Activated CD4-positive, alpha-beta memory T cell treated with anti-CD3 and anti-CD28 coated beads, Interleukin-2, amount 10 ng/mL, durations not matched to agents 7 days and 5 days (primary cell): ENCODE measurements around the gene LYSMD2. TPM values are rescaled to one million over a fixed set of nuclear protein-coding genes. Genes with fewer than 3 reads are reported as not detected.

ENCODE experiments used
- CTCF ChIA-PET: fragments of 350-600 bp; sonication (Branson Sonifier 250); formaldehyde crosslinking; loops from one replicate; lab custom pipeline; 2021; ENCODE audit warnings: antibody characterized with exemption, inconsistent platforms; lab: Charles Lee
- POLR2A ChIA-PET: fragments of 350-600 bp; sonication (Branson Sonifier 250); formaldehyde crosslinking; loops from one replicate; lab custom pipeline; 2021; ENCODE audit warnings: antibody characterized with exemption; lab: Charles Lee
- DNase-seq: peaks from one replicate; pipeline ENCODE4 v3.0.0-alpha.2; 2020
- H3K27ac Mint-ChIP-seq: one replicate; pipeline ENCODE4 v1.8.0; 2021; ENCODE audit warnings: mild to moderate bottlenecking, mixed read lengths
- H3K27me3 Mint-ChIP-seq: one replicate; pipeline ENCODE4 v1.8.0; 2021; ENCODE audit warnings: mixed read lengths
- H3K36me3 Mint-ChIP-seq: one replicate; pipeline ENCODE4 v1.8.0; 2021; ENCODE audit warnings: low read depth, mixed read lengths
- H3K4me1 Mint-ChIP-seq: one replicate; pipeline ENCODE4 v1.8.0; 2021; ENCODE audit warnings: mixed read lengths
- H3K4me3 Mint-ChIP-seq: one replicate; pipeline ENCODE4 v1.8.0; 2021; ENCODE audit warnings: mild to moderate bottlenecking, mixed read lengths
- H3K9me3 Mint-ChIP-seq: one replicate; pipeline ENCODE4 v1.8.0; 2021; ENCODE audit warnings: mixed read lengths
- total RNA-seq, 2 experiments: library from RNA; stranded (reverse); gene quantifications; one replicate each; pipeline ENCODE4 v1.2.3, GENCODE V29; 2021

LYSMD2 gene
- total RNA-seq, 2 experiments from 2014 or later: 14.8 to 14.9 TPM

- no peak overlapping the region for H3K4me3 Mint-ChIP-seq
- H3K36me3 Mint-ChIP-seq: peaks cover 10% of the 10 kb centered on the region
- no peaks in the 10 kb centered on the region for H3K27me3 Mint-ChIP-seq
- ChIA-PET POLR2A (no interaction called here), CTCF (interaction anchor here (0.5 to 0.6 kb wide), 2 partner anchors 16 to 82 kb away, joined by 3 read pairs; no protein-coding TSS in a partner anchor)
- peaks cover 30% of the 10 kb centered on the region for H3K4me1 Mint-ChIP-seq
- no peak for DNase-seq
- no peak overlapping the region for H3K27ac Mint-ChIP-seq
- no peaks in the 10 kb centered on the region for H3K9me3 Mint-ChIP-seq
Measured at GRCh38 chr15:51727141-51727897, 10.1 kb downstream of the LYSMD2 start.

- H3K27ac Mint-ChIP-seq: no peak overlapping the region
- H3K9me3 Mint-ChIP-seq: no peaks in the 10 kb centered on the region
- peaks cover 17% of the 10 kb centered on the region for H3K36me3 Mint-ChIP-seq
- no peak for DNase-seq
- no peaks in the 10 kb centered on the region for H3K27me3 Mint-ChIP-seq
- ChIA-PET POLR2A (no interaction called here), CTCF (interaction anchor here (0.5 to 0.6 kb wide), 2 partner anchors 16 to 81 kb away, joined by 3 read pairs; no protein-coding TSS in a partner anchor)
- peaks cover 25% of the 10 kb centered on the region for H3K4me1 Mint-ChIP-seq
- no peak overlapping the region for H3K4me3 Mint-ChIP-seq
Measured at GRCh38 chr15:51726302-51727073, 11.0 kb downstream of the LYSMD2 start.

GRCh38 chr15:51724673-51725072, 12.8 kb downstream of the LYSMD2 start:
- Mint-ChIP-seq H3K27ac (no peak overlapping the region), H3K4me3 (no peak overlapping the region), H3K27me3 (no peaks in the 10 kb centered on the region), H3K4me1 (peaks cover 14% of the 10 kb centered on the region), H3K36me3 (peaks cover 21% of the 10 kb centered on the region), H3K9me3 (no peaks in the 10 kb centered on the region)
- CTCF ChIA-PET: interaction anchor here (0.6 to 1.2 kb wide), 2 partner anchors 11 to 30 kb away, joined by 3 to 5 read pairs; no protein-coding TSS in a partner anchor
- no peak for DNase-seq
- POLR2A ChIA-PET: no interaction called here

GRCh38 chr15:51724199-51724598, 13.3 kb downstream of the LYSMD2 start:
- no peaks in the 10 kb centered on the region for H3K9me3 Mint-ChIP-seq
- peaks cover 14% of the 10 kb centered on the region for H3K4me1 Mint-ChIP-seq
- ChIA-PET POLR2A (no interaction called here), CTCF (interaction anchor here (0.6 kb wide), 1 partner anchor 29 kb away, joined by 3 read pairs; no protein-coding TSS in a partner anchor)
- no peak overlapping the region for H3K4me3 Mint-ChIP-seq
- peaks cover 21% of the 10 kb centered on the region for H3K36me3 Mint-ChIP-seq
- DNase-seq: no peak
- H3K27me3 Mint-ChIP-seq: no peaks in the 10 kb centered on the region
- no peak overlapping the region for H3K27ac Mint-ChIP-seq

GRCh38 chr15:51721199-51721960, 16.1 kb downstream of the LYSMD2 start:
- Mint-ChIP-seq H3K4me1 (peaks cover 14% of the 10 kb centered on the region), H3K9me3 (no peaks in the 10 kb centered on the region), H3K27me3 (no peaks in the 10 kb centered on the region), H3K27ac (no peak overlapping the region), H3K36me3 (peaks cover 19% of the 10 kb centered on the region), H3K4me3 (no peak overlapping the region)
- ChIA-PET CTCF (interaction anchor here (1.4 kb wide), 1 partner anchor 71 kb away, joined by 3 read pairs; no protein-coding TSS in a partner anchor), POLR2A (no interaction called here)
- no peak for DNase-seq

GRCh38 chr15:51720201-51720995, 17.1 kb downstream of the LYSMD2 start:
- ChIA-PET CTCF (interaction anchor here (0.6 to 1.5 kb wide), 3 partner anchors 9 to 70 kb away, joined by 3 to 4 read pairs (median 3); no protein-coding TSS in a partner anchor), POLR2A (no interaction called here)
- Mint-ChIP-seq H3K27ac (no peak overlapping the region), H3K4me3 (no peak overlapping the region), H3K27me3 (no peaks in the 10 kb centered on the region), H3K36me3 (peaks cover 19% of the 10 kb centered on the region), H3K9me3 (no peaks in the 10 kb centered on the region), H3K4me1 (peaks cover 14% of the 10 kb centered on the region)
- DNase-seq: no peak

- CTCF ChIA-PET: interaction anchor here (1.5 kb wide), 1 partner anchor 69 kb away, joined by 4 read pairs; no protein-coding TSS in a partner anchor
- H3K9me3 Mint-ChIP-seq: no peaks in the 10 kb centered on the region
- H3K36me3 Mint-ChIP-seq: peaks cover 19% of the 10 kb centered on the region
- H3K4me3 Mint-ChIP-seq: no peak overlapping the region
- POLR2A ChIA-PET: no interaction called here
- peaks cover 4% of the 10 kb centered on the region for H3K4me1 Mint-ChIP-seq
- H3K27ac Mint-ChIP-seq: no peak overlapping the region
- H3K27me3 Mint-ChIP-seq: no peaks in the 10 kb centered on the region
- no peak for DNase-seq
Measured at GRCh38 chr15:51718746-51719145, 18.7 kb downstream of the LYSMD2 start.

GRCh38 chr15:51718219-51718618, 19.2 kb downstream of the LYSMD2 start:
- no peaks in the 10 kb centered on the region for H3K9me3 Mint-ChIP-seq
- no peak overlapping the region for H3K4me3 Mint-ChIP-seq
- POLR2A ChIA-PET: no interaction called here
- H3K27me3 Mint-ChIP-seq: no peaks in the 10 kb centered on the region
- CTCF ChIA-PET: no interaction called here
- H3K27ac Mint-ChIP-seq: no peak overlapping the region
- peaks cover 17% of the 10 kb centered on the region for H3K36me3 Mint-ChIP-seq
- peaks cover 4% of the 10 kb centered on the region for H3K4me1 Mint-ChIP-seq
- no peak for DNase-seq

GRCh38 chr15:51714911-51715310, 22.5 kb downstream of the LYSMD2 start:
- CTCF ChIA-PET: no interaction called here
- no peak overlapping the region for H3K4me3 Mint-ChIP-seq
- POLR2A ChIA-PET: no interaction called here
- H3K27ac Mint-ChIP-seq: no peak overlapping the region
- H3K4me1 Mint-ChIP-seq: no peaks in the 10 kb centered on the region
- no peak for DNase-seq
- H3K27me3 Mint-ChIP-seq: no peaks in the 10 kb centered on the region
- no peaks in the 10 kb centered on the region for H3K9me3 Mint-ChIP-seq
- no peaks in the 10 kb centered on the region for H3K36me3 Mint-ChIP-seq

- CTCF ChIA-PET: no interaction called here
- Mint-ChIP-seq H3K9me3 (no peaks in the 10 kb centered on the region), H3K27ac (no peak overlapping the region), H3K4me1 (no peaks in the 10 kb centered on the region), H3K27me3 (no peaks in the 10 kb centered on the region), H3K4me3 (no peak overlapping the region), H3K36me3 (no peaks in the 10 kb centered on the region)
- DNase-seq: no peak
- POLR2A ChIA-PET: no interaction called here
Measured at GRCh38 chr15:51714162-51714561, 23.3 kb downstream of the LYSMD2 start.

GRCh38 chr15:51709031-51709430, 28.4 kb downstream of the LYSMD2 start:
- no peak for DNase-seq
- Mint-ChIP-seq H3K27me3 (peaks cover 3% of the 10 kb centered on the region), H3K9me3 (no peaks in the 10 kb centered on the region), H3K27ac (no peak overlapping the region), H3K36me3 (no peaks in the 10 kb centered on the region), H3K4me1 (no peaks in the 10 kb centered on the region), H3K4me3 (no peak overlapping the region)
- ChIA-PET CTCF (no interaction called here), POLR2A (no interaction called here)

- Mint-ChIP-seq H3K27me3 (peaks cover 7% of the 10 kb centered on the region), H3K27ac (no peak overlapping the region), H3K4me1 (no peaks in the 10 kb centered on the region), H3K4me3 (no peak overlapping the region), H3K36me3 (no peaks in the 10 kb centered on the region), H3K9me3 (no peaks in the 10 kb centered on the region)
- CTCF ChIA-PET: no interaction called here
- POLR2A ChIA-PET: no interaction called here
- no peak for DNase-seq
Measured at GRCh38 chr15:51708013-51708412, 29.4 kb downstream of the LYSMD2 start.
